Adrenal gland (tissue), 12 donors: Measurements from ENCODE around the gene DEFB121. TPM values are rescaled to one million over a fixed set of nuclear protein-coding genes. Genes with fewer than 3 reads are reported as not detected.

Source experiments
- DNase-seq, 7 donors: peaks; one replicate each; pipeline ENCODE4 v3.0.0-alpha.2; 2019 to 2020
- H3K27ac ChIP-seq, 5 donors: fragments of 200-600 bp; sonication (generic) in 4 of 5; 1 replicate in 3 of 5; 2 replicates in 2 of 5; pipeline versions ENCODE4 v1.5.1 to v1.8.0; 2016 to 2020; ENCODE audit warnings: mild to moderate bottlenecking in 1 of 5
- H3K27me3 ChIP-seq: fragments of 200-600 bp; 2 replicates; pipeline ENCODE4 v1.8.0; 2021
- H3K36me3 ChIP-seq, 2 donors: fragments of 200-600 bp; replicated peaks in 1 of 2; 1 replicate in 1 of 2; 2 replicates in 1 of 2; pipeline versions ENCODE4 v1.5.1 to v1.8.0; 2018 to 2022
- H3K4me1 ChIP-seq, 2 donors: fragments of 200-600 bp; replicated peaks in 1 of 2; 1 replicate in 1 of 2; 2 replicates in 1 of 2; pipeline versions ENCODE4 v1.5.1 to v1.8.0; 2018 to 2021
- H3K4me3 ChIP-seq, 4 donors: fragments of 200-600 bp; sonication (generic) in 3 of 4; one replicate each; pipeline ENCODE4 v1.5.1; 2016 to 2018
- H3K9me3 ChIP-seq, 3 donors: fragments of 200-600 bp; sonication (generic) in 1 of 3; replicated peaks in 1 of 3; 1 replicate in 2 of 3; 2 replicates in 1 of 3; pipeline versions ENCODE4 v1.5.1 to v1.8.0; 2016 to 2021
- POLR2A ChIP-seq, 2 donors: fragments of 450-650 bp; IDR thresholded peaks; one replicate each; pipeline ENCODE4 v1.6.1; 2017; ENCODE audit warnings: antibody characterized with exemption in 2 of 2, mild to moderate bottlenecking in 2 of 2, moderate library complexity in 1 of 2
- WGBS, 4 donors: extraction: QIAGEN DNeasy Blood & Tissue Kit in 2 of 4; methylation state at CpG; one replicate each; pipeline versions ENCODE4 v1.1.5 to v1.1.7; 2013 to 2017; 5-methylcytosine and 5-hydroxymethylcytosine counted together
- intact Hi-C, 2 donors: fragments of 100-400 bp; cut with DNase I; formaldehyde crosslinking; loops; one replicate each; pipeline versions ENCODE4 v1.14.1 to v1.15.0; 2022 to 2023
- polyA plus RNA-seq, 3 donors: library from polyadenylated mRNA; stranded (reverse); fragments of 200-250 nt in 2 of 3; fragments of 350-450 nt in 1 of 3; fragmentation: Illumina TruSeq in 1 of 3; extraction: RNeasy Lipid Tissue Mini Kit (QIAGEN cat#74804) in 1 of 3; gene quantifications; one replicate each; pipeline ENCODE4 v1.2.3, GENCODE V29; 2013 to 2014
- total RNA-seq, 9 donors: library from RNA; depleted of rRNA in 4 of 9; stranded (reverse); fragments of >200 nt in 4 of 9; fragments of 120-200 nt in 1 of 9; fragmentation: NEBNext Ultra II Directional in 1 of 9; extraction: Animal tissue kit (Norgen Biotek cat#: 25700) in 1 of 9; gene quantifications; one replicate each; pipeline versions ENCODE4 v1.1.0 to v1.2.4, GENCODE V29; 2013 to 2023
- TF ChIP-seq, protein P1 (sequence below), 6 experiments: fragments of 450-650 bp in 4 of 6; fragments of 200-600 bp in 2 of 6; sonication (generic) in 1 of 6; IDR thresholded peaks; 1 replicate in 5 of 6; 2 replicates in 1 of 6; pipeline versions ENCODE4 v1.5.1 to v1.8.0; 2016 to 2021; ENCODE audit warnings: antibody characterized with exemption in 6 of 6, mild to moderate bottlenecking in 2 of 6, moderate library complexity in 1 of 6
- donor health status: healthy with polysubstance abuse.
- donor health status: Bipolar disorder and iron deficiency.
- donor health status: DM: yes; HTN: yes; CAD: no.
- donor health status: DM: no; HTN: no; CAD: no.
- donor health status: DM: no; HTN: no; CAD: no.
- donor health status: DM: yes; HTN: yes; CAD: no.

Gene DEFB121
- total and polyA plus RNA-seq, 12 donors: not detected

GRCh38 chr20:31410011-31410410 lies 4.0 kb upstream of the DEFB121 start:
- Histone ChIP-seq H3K36me3 (no peaks in the 10 kb centered on the region), H3K4me1 (no peaks in the 10 kb centered on the region), H3K27ac (no peak overlapping the region), H3K9me3 (no peaks in the 10 kb centered on the region), H3K4me3 (no peak overlapping the region), H3K27me3 (peaks cover 8% of the 10 kb centered on the region)
- intact Hi-C loops: no loop called here
- 44 to 63% (median 51%) methylated on average over 1 of the region's 1 CpG for WGBS, 4 donors
- no peak for DNase-seq
- TF ChIP-seq, protein P1, sequence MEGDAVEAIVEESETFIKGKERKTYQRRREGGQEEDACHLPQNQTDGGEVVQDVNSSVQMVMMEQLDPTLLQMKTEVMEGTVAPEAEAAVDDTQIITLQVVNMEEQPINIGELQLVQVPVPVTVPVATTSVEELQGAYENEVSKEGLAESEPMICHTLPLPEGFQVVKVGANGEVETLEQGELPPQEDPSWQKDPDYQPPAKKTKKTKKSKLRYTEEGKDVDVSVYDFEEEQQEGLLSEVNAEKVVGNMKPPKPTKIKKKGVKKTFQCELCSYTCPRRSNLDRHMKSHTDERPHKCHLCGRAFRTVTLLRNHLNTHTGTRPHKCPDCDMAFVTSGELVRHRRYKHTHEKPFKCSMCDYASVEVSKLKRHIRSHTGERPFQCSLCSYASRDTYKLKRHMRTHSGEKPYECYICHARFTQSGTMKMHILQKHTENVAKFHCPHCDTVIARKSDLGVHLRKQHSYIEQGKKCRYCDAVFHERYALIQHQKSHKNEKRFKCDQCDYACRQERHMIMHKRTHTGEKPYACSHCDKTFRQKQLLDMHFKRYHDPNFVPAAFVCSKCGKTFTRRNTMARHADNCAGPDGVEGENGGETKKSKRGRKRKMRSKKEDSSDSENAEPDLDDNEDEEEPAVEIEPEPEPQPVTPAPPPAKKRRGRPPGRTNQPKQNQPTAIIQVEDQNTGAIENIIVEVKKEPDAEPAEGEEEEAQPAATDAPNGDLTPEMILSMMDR (IDR thresholded peaks at IDR 0.05): no peak
- no peak for TF ChIP-seq POLR2A (IDR thresholded peaks at IDR 0.05)

- 36 to 47% (median 42%) methylated on average over 1 of the region's 1 CpG for WGBS, 4 donors
- no peak overlapping the region for H3K27ac ChIP-seq
- no peaks in the 10 kb centered on the region for H3K4me1 ChIP-seq
- H3K27me3 ChIP-seq: peaks cover under 1% of the 10 kb centered on the region
- intact Hi-C loops: no loop called here
- H3K36me3 ChIP-seq: no peaks in the 10 kb centered on the region
- TF ChIP-seq POLR2A (IDR thresholded peaks at IDR 0.05): no peak
- TF ChIP-seq, protein P1 (IDR thresholded peaks at IDR 0.05): no peak
- no peak for DNase-seq
- H3K4me3 ChIP-seq: no peak overlapping the region
- H3K9me3 ChIP-seq: no peaks in the 10 kb centered on the region
These were observed 2.1 kb downstream of the DEFB121 start for GRCh38 chr20:31403886-31404285.

- H3K27ac ChIP-seq: no peak overlapping the region
- 47 to 57% (median 53%) methylated on average over 3 of the region's 3 CpGs for WGBS, 4 donors
- H3K9me3 ChIP-seq: no peaks in the 10 kb centered on the region
- no peak for DNase-seq
- H3K36me3 ChIP-seq: no peaks in the 10 kb centered on the region
- intact Hi-C loops: no loop called here
- no peaks in the 10 kb centered on the region for H3K4me1 ChIP-seq
- TF ChIP-seq, protein P1 (IDR thresholded peaks at IDR 0.05): no peak
- no peak for TF ChIP-seq POLR2A (IDR thresholded peaks at IDR 0.05)
- H3K27me3 ChIP-seq: no peaks in the 10 kb centered on the region
- no peak overlapping the region for H3K4me3 ChIP-seq
These were observed 11.1 kb downstream of the DEFB121 start for GRCh38 chr20:31394900-31395299.

GRCh38 chr20:31392836-31393235 lies 13.2 kb downstream of the DEFB121 start:
- Histone ChIP-seq H3K27ac (no peak overlapping the region), H3K4me1 (no peaks in the 10 kb centered on the region), H3K27me3 (no peaks in the 10 kb centered on the region), H3K36me3 (no peaks in the 10 kb centered on the region), H3K4me3 (no peak overlapping the region), H3K9me3 (no peaks in the 10 kb centered on the region)
- TF ChIP-seq POLR2A (IDR thresholded peaks at IDR 0.05): no peak
- TF ChIP-seq, protein P1 (IDR thresholded peaks at IDR 0.05): no peak
- WGBS, 4 donors: 61 to 74% (median 63%) methylated on average over 2 of the region's 2 CpGs
- intact Hi-C loops: no loop called here
- DNase-seq: no peak
